Gastroesophageal sphincter (tissue), 3 donors: ENCODE data around the gene LYG2.

Experiments
- EP300 ChIP-seq: sonication (generic); formaldehyde crosslinking; IDR thresholded peaks from one replicate; pipeline ENCODE4 v1.6.1; 2017; ENCODE audit warnings: antibody characterized with exemption, mild to moderate bottlenecking
- POLR2A ChIP-seq, 2 donors: fragments of 450-650 bp; IDR thresholded peaks; one replicate each; pipeline ENCODE4 v1.6.1; 2017; ENCODE audit warnings: antibody characterized with exemption in 2 of 2, mild to moderate bottlenecking in 2 of 2, moderate library complexity in 1 of 2
- POLR2AphosphoS5 ChIP-seq: sonication (generic); formaldehyde crosslinking; IDR thresholded peaks from one replicate; pipeline ENCODE4 v1.6.1; 2017; ENCODE audit warnings: antibody characterized with exemption
- TF ChIP-seq, protein P1 (sequence below), 4 experiments: fragments of 200-600 bp in 2 of 4; fragments of 450-650 bp in 2 of 4; sonication (generic) in 1 of 4; IDR thresholded peaks; one replicate each; pipeline ENCODE4 v1.5.1; 2017 to 2019; ENCODE audit warnings: antibody characterized with exemption in 4 of 4, mild to moderate bottlenecking in 2 of 4, moderate library complexity in 2 of 4

DNA sequence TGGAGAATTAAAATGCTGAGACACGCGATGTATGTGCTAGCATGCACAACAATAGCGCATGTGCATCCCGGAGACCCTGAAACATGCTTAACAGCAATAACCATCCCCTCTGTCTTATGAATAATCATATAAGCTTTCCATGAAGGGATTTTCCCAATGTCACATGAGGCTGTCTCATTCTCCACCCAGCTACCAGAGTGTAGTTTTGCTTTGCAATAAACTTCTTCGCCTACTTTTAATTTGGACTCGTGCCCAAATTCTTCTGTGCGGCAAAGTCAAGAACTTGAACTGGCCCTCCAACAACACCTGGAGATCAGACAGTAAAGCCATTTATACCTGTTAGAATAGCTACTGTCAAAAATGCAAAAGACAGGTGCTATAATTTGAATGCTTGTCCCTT, 30.1 kb upstream of the LYG2 start:
- TF ChIP-seq EP300 (no peak), POLR2A (IDR thresholded peaks at IDR 0.05) (no peak), POLR2AphosphoS5 (no peak)
- TF ChIP-seq, protein P1, sequence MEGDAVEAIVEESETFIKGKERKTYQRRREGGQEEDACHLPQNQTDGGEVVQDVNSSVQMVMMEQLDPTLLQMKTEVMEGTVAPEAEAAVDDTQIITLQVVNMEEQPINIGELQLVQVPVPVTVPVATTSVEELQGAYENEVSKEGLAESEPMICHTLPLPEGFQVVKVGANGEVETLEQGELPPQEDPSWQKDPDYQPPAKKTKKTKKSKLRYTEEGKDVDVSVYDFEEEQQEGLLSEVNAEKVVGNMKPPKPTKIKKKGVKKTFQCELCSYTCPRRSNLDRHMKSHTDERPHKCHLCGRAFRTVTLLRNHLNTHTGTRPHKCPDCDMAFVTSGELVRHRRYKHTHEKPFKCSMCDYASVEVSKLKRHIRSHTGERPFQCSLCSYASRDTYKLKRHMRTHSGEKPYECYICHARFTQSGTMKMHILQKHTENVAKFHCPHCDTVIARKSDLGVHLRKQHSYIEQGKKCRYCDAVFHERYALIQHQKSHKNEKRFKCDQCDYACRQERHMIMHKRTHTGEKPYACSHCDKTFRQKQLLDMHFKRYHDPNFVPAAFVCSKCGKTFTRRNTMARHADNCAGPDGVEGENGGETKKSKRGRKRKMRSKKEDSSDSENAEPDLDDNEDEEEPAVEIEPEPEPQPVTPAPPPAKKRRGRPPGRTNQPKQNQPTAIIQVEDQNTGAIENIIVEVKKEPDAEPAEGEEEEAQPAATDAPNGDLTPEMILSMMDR (IDR thresholded peaks at IDR 0.05): no peak
